ENCODE data around the gene GHR. TPM values are rescaled to one million over a fixed set of nuclear protein-coding genes. Genes with fewer than 3 reads are reported as not detected.

GHR gene
- total and polyA plus RNA-seq, 2 of the 8 experiments (the other 6 are each of a cell fraction or from before 2014, with no cell fraction given): 0.15 to 0.19 TPM

GRCh38 chr5:42543774-42544173 lies 120.5 kb downstream of the GHR start:
- H3K9ac ChIP-seq (replicated peaks in 1 of 4; ENCODE audit: extremely low read depth in 1 of 4, low read depth in 3 of 4, low read length in 3 of 4): no peak overlapping the region
- H3K9me3 ChIP-seq (ENCODE audit: insufficient read depth in 2 of 2, low read depth in 1 of 2, low read length in 1 of 2): peaks cover 0 to 2% of the 10 kb centered on the region in 2 experiments; a peak in 2 of 4 replicates
- H4K91ac ChIP-seq (replicated peaks; ENCODE audit: insufficient read length, low read length): no peak overlapping the region
- FAIRE-seq (no peak), DNase-seq (ENCODE audit: low read depth in 1 of 2, low spot score in 2 of 2) (no peak)
- no peaks in the 10 kb centered on the region for H3K79me2 ChIP-seq (ENCODE audit: control insufficient read depth in 1 of 2, insufficient read depth in 2 of 2, low read length in 2 of 2)
- H3K79me1 ChIP-seq (ENCODE audit: low read depth, low read length): no peaks in the 10 kb centered on the region
- no peak overlapping the region for H3K56ac ChIP-seq (replicated peaks; ENCODE audit: insufficient read length, low read depth, low read length)
- no peak overlapping the region for H2AK5ac ChIP-seq (ENCODE audit: low read depth, low read length)
- no peak overlapping the region for H3K14ac ChIP-seq (ENCODE audit: insufficient read length)
- H3K27me3 ChIP-seq (replicated peaks in 1 of 4; ENCODE audit: control insufficient read depth in 3 of 4, extremely low read depth in 1 of 4, insufficient read depth in 3 of 4, low read length in 3 of 4): no peaks in the 10 kb centered on the region
- CTCF ChIA-PET (ENCODE audit: partially characterized antibody): no interaction called here
- H2BK20ac ChIP-seq (ENCODE audit: low read length): no peak overlapping the region
- no peak overlapping the region for H2BK15ac ChIP-seq (ENCODE audit: low read length)
- H4K20me1 ChIP-seq (replicated peaks in 1 of 2; ENCODE audit: control insufficient read depth in 1 of 2, insufficient read depth in 2 of 2, low read length in 2 of 2): no peaks in the 10 kb centered on the region
- no peak overlapping the region for H3K23ac ChIP-seq (ENCODE audit: insufficient read length)
- TF ChIP-seq MAFK (IDR thresholded peaks at IDR 0.05; ENCODE audit: low read depth, low read length) (no peak), ASH2L (IDR thresholded peaks at IDR 0.05; ENCODE audit: low read length) (no peak), PHF8 (conservative IDR thresholded peaks at IDR 0.05; ENCODE audit: low read depth, low read length) (no peak), SP4 (IDR thresholded peaks at IDR 0.05; ENCODE audit: low read length) (no peak), TEAD4 (IDR thresholded peaks at IDR 0.05; ENCODE audit: low read depth, low read length) (no peak), ZNF274 (IDR thresholded peaks at IDR 0.05; ENCODE audit: borderline replicate concordance, extremely low read depth, low read length) (no peak), RFX5 (IDR thresholded peaks at IDR 0.05; ENCODE audit: borderline replicate concordance, low read depth, low read length) (no peak), EGR1 (IDR thresholded peaks at IDR 0.05; ENCODE audit: borderline replicate concordance, low read depth, low read length) (no peak), SP2 (IDR thresholded peaks at IDR 0.05; ENCODE audit: low read length) (no peak), HDAC6 (IDR thresholded peaks at IDR 0.05; ENCODE audit: low read depth, low read length) (no peak), CHD1 (IDR thresholded peaks at IDR 0.05; ENCODE audit: low read depth, low read length) (no peak), BRCA1 (IDR thresholded peaks at IDR 0.05; ENCODE audit: low read depth, low read length) (no peak), TAF7 (optimal IDR thresholded peaks at IDR 0.05; ENCODE audit: borderline replicate concordance, low read depth, low read length) (no peak)
- no peak overlapping the region for H2BK5ac ChIP-seq (ENCODE audit: low read depth, low read length)
- H3K36me3 ChIP-seq (ENCODE audit: control insufficient read depth in 2 of 4, insufficient read depth in 4 of 4, low read length in 3 of 4): no peaks in the 10 kb centered on the region; a peak in 1 of 8 replicates
- no peak overlapping the region for H3K4ac ChIP-seq (replicated peaks; ENCODE audit: insufficient read length, low read depth, low read length)
- POLR2A ChIA-PET (ENCODE audit: partially characterized antibody): no interaction called here
- H3K27ac ChIP-seq (ENCODE audit: low read depth, low read length): no peak overlapping the region
- H3K4me1 ChIP-seq (replicated peaks in 1 of 4; ENCODE audit: control insufficient read depth in 3 of 4, insufficient read depth in 4 of 4, low read length in 3 of 4): no peaks in the 10 kb centered on the region
- H4K8ac ChIP-seq (ENCODE audit: extremely low read depth, insufficient read depth, low read length): no peak overlapping the region
- WGBS, 2 experiments (ENCODE audit: extremely low coverage in 1 of 2, insufficient coverage in 1 of 2, insufficient read length in 1 of 2, insufficient replicate concordance in 2 of 2, low coverage in 1 of 2, low lambda C conversion rate in 2 of 2, missing lambda C conversion rate in 1 of 2): 93% methylated on average over 3 of the region's 3 CpGs; no CpG with 5 or more reads in 1 of the 2 experiments
- no peak overlapping the region for H2BK120ac ChIP-seq (replicated peaks; ENCODE audit: low read depth, low read length)
- no peak overlapping the region for H2BK12ac ChIP-seq (ENCODE audit: low read depth, low read length)
- no peaks in the 10 kb centered on the region for H3K23me2 ChIP-seq (ENCODE audit: low read depth, low read length)
- H2AFZ ChIP-seq (ENCODE audit: low read length): no peak overlapping the region
- no peak overlapping the region for H3K18ac ChIP-seq (ENCODE audit: extremely low read depth, low read length)
- no peak overlapping the region for H4K5ac ChIP-seq (ENCODE audit: insufficient read length, low read depth, low read length)
- no peak overlapping the region for H3K4me2 ChIP-seq (ENCODE audit: insufficient read depth in 1 of 2, low read depth in 2 of 2, low read length in 2 of 2)
- H3K4me3 ChIP-seq (ENCODE audit: extremely low read depth in 1 of 4, insufficient read depth in 2 of 4, low read depth in 3 of 4, low read length in 4 of 4): no peak overlapping the region

Measured in H1 (cell line).